Thyroid gland (tissue), 4 donors: ENCODE data around the gene USP13. TPM values are rescaled to one million over a fixed set of nuclear protein-coding genes. Genes with fewer than 3 reads are reported as not detected.

Experiments used
- DNase-seq, 2 donors: peaks; one replicate each; pipeline ENCODE4 v3.0.0-alpha.2; 2019
- H3K27ac ChIP-seq, 3 donors: fragments of 200-600 bp; sonication (generic); 1 replicate in 2 of 3; 2 replicates in 1 of 3; pipeline ENCODE4 v1.5.1; 2016 to 2019; ENCODE audit warnings: mild to moderate bottlenecking in 1 of 3, moderate library complexity in 1 of 3
- H3K27me3 ChIP-seq: fragments of 200-600 bp; sonication (generic); one replicate; pipeline ENCODE4 v1.5.1; 2019
- H3K36me3 ChIP-seq, 2 donors: fragments of 200-600 bp; sonication (generic); one replicate each; pipeline ENCODE4 v1.5.1; 2016 to 2019
- H3K4me1 ChIP-seq, 2 donors: fragments of 200-600 bp; sonication (generic); one replicate each; pipeline ENCODE4 v1.5.1; 2017 to 2019
- H3K4me3 ChIP-seq, 3 donors: fragments of 200-600 bp; sonication (generic); replicated peaks in 1 of 3; 1 replicate in 2 of 3; 2 replicates in 1 of 3; pipeline ENCODE4 v1.5.1; 2016; ENCODE audit warnings: mild to moderate bottlenecking in 1 of 3
- H3K9me3 ChIP-seq: fragments of 200-600 bp; sonication (generic); one replicate; pipeline ENCODE4 v1.5.1; 2017
- POLR2A ChIP-seq, 2 donors: fragments of 450-650 bp; IDR thresholded peaks; one replicate each; pipeline ENCODE4 v1.6.1; 2017; ENCODE audit warnings: antibody characterized with exemption in 2 of 2, mild to moderate bottlenecking in 2 of 2, moderate library complexity in 1 of 2
- WGBS, 2 donors: methylation state at CpG; one replicate each; pipeline ENCODE4 v1.1.5; 2017; 5-methylcytosine and 5-hydroxymethylcytosine counted together
- intact Hi-C: fragments of 100-400 bp; cut with DNase I; formaldehyde crosslinking; loops from one replicate; pipeline ENCODE4 v1.15.1; 2023
- total RNA-seq, 4 donors: library from RNA; depleted of rRNA; stranded (reverse); fragments of >200 nt; gene quantifications; one replicate each; pipeline ENCODE4 v1.2.3, GENCODE V29; 2016
- TF ChIP-seq, protein P1 (sequence below), 6 experiments: fragments of 200-600 bp in 3 of 6; fragments of 450-650 bp in 3 of 6; sonication (generic) in 3 of 6; IDR thresholded peaks; one replicate each; pipeline ENCODE4 v1.5.1; 2016 to 2019; ENCODE audit warnings: antibody characterized with exemption in 6 of 6, mild to moderate bottlenecking in 2 of 6, inconsistent platforms in 1 of 6, moderate library complexity in 1 of 6

The USP13 gene
- total RNA-seq, 4 donors from 2014 or later = 16.7 to 31.6 (median 25.4) TPM

GRCh38 chr3:179660872-179661271 is 8.0 kb downstream of the USP13 start:
- intact Hi-C loops = no loop called here
- WGBS, 2 donors = 81 to 85% methylated on average over 3 of the region's 3 CpGs
- peaks cover 19 to 22% of the 10 kb centered on the region in 2 donors for H3K4me1 ChIP-seq
- H3K4me3 ChIP-seq = no peak overlapping the region
- H3K27me3 ChIP-seq = no peaks in the 10 kb centered on the region
- H3K9me3 ChIP-seq = no peaks in the 10 kb centered on the region
- no peak for TF ChIP-seq POLR2A (IDR thresholded peaks at IDR 0.05)
- TF ChIP-seq, protein P1, sequence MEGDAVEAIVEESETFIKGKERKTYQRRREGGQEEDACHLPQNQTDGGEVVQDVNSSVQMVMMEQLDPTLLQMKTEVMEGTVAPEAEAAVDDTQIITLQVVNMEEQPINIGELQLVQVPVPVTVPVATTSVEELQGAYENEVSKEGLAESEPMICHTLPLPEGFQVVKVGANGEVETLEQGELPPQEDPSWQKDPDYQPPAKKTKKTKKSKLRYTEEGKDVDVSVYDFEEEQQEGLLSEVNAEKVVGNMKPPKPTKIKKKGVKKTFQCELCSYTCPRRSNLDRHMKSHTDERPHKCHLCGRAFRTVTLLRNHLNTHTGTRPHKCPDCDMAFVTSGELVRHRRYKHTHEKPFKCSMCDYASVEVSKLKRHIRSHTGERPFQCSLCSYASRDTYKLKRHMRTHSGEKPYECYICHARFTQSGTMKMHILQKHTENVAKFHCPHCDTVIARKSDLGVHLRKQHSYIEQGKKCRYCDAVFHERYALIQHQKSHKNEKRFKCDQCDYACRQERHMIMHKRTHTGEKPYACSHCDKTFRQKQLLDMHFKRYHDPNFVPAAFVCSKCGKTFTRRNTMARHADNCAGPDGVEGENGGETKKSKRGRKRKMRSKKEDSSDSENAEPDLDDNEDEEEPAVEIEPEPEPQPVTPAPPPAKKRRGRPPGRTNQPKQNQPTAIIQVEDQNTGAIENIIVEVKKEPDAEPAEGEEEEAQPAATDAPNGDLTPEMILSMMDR (IDR thresholded peaks at IDR 0.05) = no peak
- H3K36me3 ChIP-seq = no peaks in the 10 kb centered on the region
- no peak overlapping the region for H3K27ac ChIP-seq
- no peak for DNase-seq

DNA sequence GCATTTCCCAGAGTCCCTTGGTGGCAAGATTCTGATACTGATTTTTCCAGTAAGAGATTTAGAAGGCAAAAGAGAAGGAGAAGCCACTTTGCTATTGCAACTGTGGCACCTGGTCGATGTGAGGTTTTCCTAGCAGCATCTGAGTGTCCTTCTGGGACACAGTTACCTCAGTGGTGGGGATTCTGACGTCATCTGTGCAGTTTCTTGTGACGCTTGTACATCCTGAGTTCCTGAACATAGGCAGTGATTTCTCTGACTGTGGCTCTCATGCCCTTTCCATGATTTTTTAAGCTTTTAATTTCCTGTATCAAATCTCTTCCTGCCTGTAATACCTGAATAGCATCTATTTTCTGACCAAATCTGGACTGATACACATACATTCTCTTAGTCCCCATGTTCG is 8.9 kb downstream of the USP13 start:
- no peak for DNase-seq
- H3K4me3 ChIP-seq = no peak overlapping the region
- no peaks in the 10 kb centered on the region for H3K9me3 ChIP-seq
- H3K27ac ChIP-seq = no peak overlapping the region
- H3K36me3 ChIP-seq = no peaks in the 10 kb centered on the region
- no peak for TF ChIP-seq POLR2A (IDR thresholded peaks at IDR 0.05)
- TF ChIP-seq, protein P1 (IDR thresholded peaks at IDR 0.05) = no peak
- 52 to 60% methylated on average over 4 of the region's 4 CpGs for WGBS, 2 donors
- H3K4me1 ChIP-seq = peaks cover 28 to 30% of the 10 kb centered on the region in 2 donors
- intact Hi-C loops = no loop called here
- no peaks in the 10 kb centered on the region for H3K27me3 ChIP-seq

- H3K27ac ChIP-seq = no peak overlapping the region
- no peak for DNase-seq
- H3K9me3 ChIP-seq = no peaks in the 10 kb centered on the region
- H3K27me3 ChIP-seq = no peaks in the 10 kb centered on the region
- 80 to 88% methylated on average over 1 of the region's 1 CpG for whole genome bisulfite sequencing, 2 donors
- no peak overlapping the region for H3K4me3 ChIP-seq
- no peak for TF ChIP-seq POLR2A (IDR thresholded peaks at IDR 0.05)
- TF ChIP-seq, protein P1 (IDR thresholded peaks at IDR 0.05) = no peak
- H3K36me3 ChIP-seq = no peaks in the 10 kb centered on the region
- intact Hi-C loops = no loop called here
- peaks cover 36 to 41% of the 10 kb centered on the region in 2 donors for H3K4me1 ChIP-seq
These were observed 10.3 kb downstream of the USP13 start for GRCh38 chr3:179663093-179663492.

DNA sequence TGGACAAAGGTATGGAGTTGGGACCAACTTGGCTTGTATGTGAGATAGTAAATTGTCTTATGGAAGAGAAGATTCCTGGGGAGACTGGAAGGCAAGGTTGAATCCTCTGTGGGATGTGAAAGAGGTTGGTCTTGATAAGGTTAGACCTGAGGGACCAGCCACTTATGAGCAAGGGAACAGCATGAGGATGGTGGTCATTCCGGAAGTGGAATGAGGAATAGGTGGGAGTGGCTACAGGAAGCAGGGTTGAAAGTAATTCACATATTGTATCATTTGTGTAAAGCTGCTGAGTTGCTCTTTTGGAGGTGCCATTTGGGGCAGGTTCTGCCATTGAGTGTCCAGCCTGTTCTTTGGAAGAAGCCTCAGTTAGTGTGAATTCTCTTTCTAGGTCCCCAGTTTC is 13.2 kb downstream of the USP13 start:
- no peaks in the 10 kb centered on the region for H3K36me3 ChIP-seq
- H3K27me3 ChIP-seq = no peaks in the 10 kb centered on the region
- H3K4me1 ChIP-seq = peaks cover 42 to 46% of the 10 kb centered on the region in 2 donors
- peak overlapping the region; percentile 67 to 83 (median 82) for H3K27ac ChIP-seq
- 32 to 33% methylated on average over 1 of the region's 1 CpG for WGBS, 2 donors
- no peak overlapping the region for H3K4me3 ChIP-seq
- intact Hi-C loops = no loop called here
- no peaks in the 10 kb centered on the region for H3K9me3 ChIP-seq
- DNase-seq = no peak
- no peak for TF ChIP-seq POLR2A (IDR thresholded peaks at IDR 0.05)
- TF ChIP-seq, protein P1 (IDR thresholded peaks at IDR 0.05) = no peak

GRCh38 chr3:179666436-179667035 is 13.7 kb downstream of the USP13 start:
- Histone ChIP-seq H3K4me3 (no peak overlapping the region), H3K27me3 (no peaks in the 10 kb centered on the region), H3K9me3 (no peaks in the 10 kb centered on the region), H3K27ac (peak overlapping the region; percentile 67 to 83 (median 82)), H3K36me3 (no peaks in the 10 kb centered on the region), H3K4me1 (peaks cover 45 to 50% of the 10 kb centered on the region in 2 donors)
- intact Hi-C loops = no loop called here
- DNase-seq = peak; percentile 97 to 98
- 11 to 61% methylated on average over 7 to 8 of the region's 8 CpGs for WGBS, 2 donors
- TF ChIP-seq, protein P1 (IDR thresholded peaks at IDR 0.05) = peak in 2 of 6 experiments; percentile 5
- peak in 1 of 2 donors; percentile 34 for TF ChIP-seq POLR2A (IDR thresholded peaks at IDR 0.05)
